ENCODE data around the gene AP4B1. TPM values are rescaled to one million over a fixed set of nuclear protein-coding genes. Genes with fewer than 3 reads are reported as not detected.

The AP4B1 gene
- total RNA-seq, 1 donor from 2014 or later: 16.8 TPM

- DNase-seq (ENCODE audit: low read depth in 2 of 2): peak in 1 of 2 donors; percentile 88
Measured at GRCh38 chr1:113930499-113931161, 26.0 kb upstream of the AP4B1 start.

DNA sequence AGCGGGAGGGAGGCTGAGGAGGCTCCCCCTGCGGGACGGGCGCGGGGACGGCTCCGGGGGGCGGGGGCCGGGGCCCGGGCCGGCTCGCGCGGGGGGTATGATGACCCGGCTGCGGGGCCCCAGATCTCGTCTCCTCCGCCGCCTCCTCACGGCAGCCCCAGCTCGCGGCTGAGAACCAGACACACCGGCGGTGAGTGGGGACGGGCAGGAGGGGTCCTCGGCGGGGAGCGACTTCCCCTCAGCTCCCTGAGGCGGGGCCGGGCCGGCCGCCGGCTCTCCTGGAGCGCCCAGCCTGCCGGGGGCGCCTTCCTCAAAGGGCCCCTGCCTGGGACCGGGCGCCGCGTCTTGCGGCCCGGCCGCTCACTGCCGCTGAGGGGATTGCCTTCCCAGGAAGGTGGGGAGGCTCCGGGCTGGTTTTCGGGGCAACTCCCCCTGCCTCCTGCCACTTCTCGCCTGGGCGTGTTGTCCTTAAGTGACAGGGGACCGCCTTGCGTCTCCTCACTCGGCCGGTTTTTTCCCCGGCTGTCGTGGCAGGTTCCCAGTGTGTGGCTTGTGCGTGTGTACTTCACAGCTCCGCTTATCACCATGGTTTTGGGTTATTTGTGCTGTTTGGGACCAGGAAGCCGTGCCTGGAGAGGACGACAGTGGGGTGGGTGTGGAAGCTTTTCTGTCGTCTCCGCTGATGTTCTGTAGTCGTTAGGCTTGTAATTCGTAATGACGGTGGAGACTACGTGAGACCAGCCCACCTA is 25.3 kb upstream of the AP4B1 start:
- peak in 1 of 2 donors; percentile 61 for DNase-seq (ENCODE audit: low read depth in 2 of 2)

DNA sequence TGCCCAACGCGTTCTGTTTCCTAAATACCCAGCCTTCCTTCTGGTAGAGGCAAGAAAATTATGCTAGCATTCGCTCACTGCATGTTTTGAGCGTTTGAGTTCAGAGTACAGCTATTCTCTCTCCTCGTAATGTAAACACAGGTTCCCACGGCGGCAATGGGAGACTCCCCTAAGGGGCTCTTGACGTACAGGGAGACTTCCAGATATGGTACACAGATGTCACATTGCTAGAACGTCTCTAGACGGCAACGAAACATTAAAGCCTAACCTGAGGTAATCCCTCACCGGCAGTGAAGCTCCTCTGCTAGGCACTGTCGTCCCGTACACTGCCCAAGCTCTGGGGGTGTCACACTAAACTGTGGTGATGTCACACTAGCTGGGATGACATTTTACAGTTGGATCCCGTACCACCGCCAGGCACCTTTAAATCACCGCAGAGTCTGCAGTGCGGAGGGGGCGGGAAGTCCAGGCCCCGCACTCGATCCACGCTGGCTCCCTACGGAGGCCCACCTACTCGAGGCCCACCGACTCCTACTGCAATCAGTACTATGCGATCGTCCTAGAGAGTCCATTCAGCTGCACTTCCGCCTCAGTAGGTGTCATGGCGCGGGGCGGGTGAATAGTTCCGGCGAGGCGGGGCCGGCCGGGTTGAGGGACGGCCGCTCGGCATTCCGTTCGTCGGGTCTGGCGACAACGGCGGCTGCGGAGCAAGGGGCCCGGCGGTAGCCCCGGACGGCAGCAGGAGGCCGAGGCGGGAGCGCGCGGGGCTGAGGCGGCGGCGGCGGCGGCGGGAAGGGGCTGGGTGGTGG is 24.5 kb upstream of the AP4B1 start, which contains the start of gene HIPK1:
HIPK1 (plus strand) TSS at position 384 of the 809 bp plus-strand sequence.
- DNase-seq (ENCODE audit: low read depth in 2 of 2): peak; percentile 68 to 92

- no peak for DNase-seq (ENCODE audit: low read depth in 2 of 2)
Measured at GRCh38 chr1:113928187-113928930, 23.8 kb upstream of the AP4B1 start.

- DNase-seq (ENCODE audit: low read depth in 2 of 2): no peak
Measured at GRCh38 chr1:113924473-113924872, 19.9 kb upstream of the AP4B1 start.

DNA sequence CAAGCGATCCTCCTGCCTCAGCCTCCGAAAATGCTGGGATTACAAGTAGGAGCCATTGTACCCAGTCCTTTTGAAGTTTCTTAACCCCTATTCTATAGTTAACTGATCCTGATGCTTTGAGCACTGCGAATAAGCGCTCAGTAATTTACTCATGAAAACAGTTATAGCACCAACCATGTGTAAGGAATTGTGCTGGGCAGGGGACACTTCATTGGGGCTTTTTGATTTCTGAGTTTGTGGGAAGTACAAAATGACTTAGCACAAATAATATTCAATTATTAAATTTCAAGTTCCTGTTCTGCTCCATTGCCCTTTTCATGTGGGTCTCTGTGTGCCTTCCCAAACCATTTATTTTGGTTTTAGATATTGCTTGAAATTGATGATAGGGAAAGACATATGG is 18.4 kb upstream of the AP4B1 start:
- no peak for DNase-seq (ENCODE audit: low read depth in 2 of 2)

- DNase-seq (ENCODE audit: low read depth in 2 of 2): no peak
Measured at GRCh38 chr1:113918243-113918642, 13.6 kb upstream of the AP4B1 start.

GRCh38 chr1:113917400-113918082 is 12.9 kb upstream of the AP4B1 start:
- DNase-seq (ENCODE audit: low read depth in 2 of 2): no peak

DNA sequence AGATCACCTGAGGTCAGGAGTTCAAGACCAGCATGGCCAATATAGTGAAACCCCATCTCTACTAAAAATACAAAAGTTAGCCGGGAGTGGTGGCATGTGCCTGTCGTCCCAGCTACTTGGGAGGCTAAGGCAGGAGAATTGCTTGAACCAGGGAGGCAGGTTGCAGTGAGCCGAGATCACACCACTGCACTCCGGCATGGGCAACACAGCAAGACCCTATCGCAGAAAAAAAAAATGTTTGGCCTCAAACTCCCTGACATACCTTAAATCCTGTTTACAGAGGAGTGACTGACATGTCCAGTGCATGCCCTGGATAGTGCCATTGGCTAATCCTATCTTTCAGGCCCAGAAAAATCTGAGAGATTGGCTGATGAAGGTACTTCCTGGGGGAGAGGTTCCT is 12.4 kb upstream of the AP4B1 start:
- DNase-seq (ENCODE audit: low read depth in 2 of 2): no peak

DNA sequence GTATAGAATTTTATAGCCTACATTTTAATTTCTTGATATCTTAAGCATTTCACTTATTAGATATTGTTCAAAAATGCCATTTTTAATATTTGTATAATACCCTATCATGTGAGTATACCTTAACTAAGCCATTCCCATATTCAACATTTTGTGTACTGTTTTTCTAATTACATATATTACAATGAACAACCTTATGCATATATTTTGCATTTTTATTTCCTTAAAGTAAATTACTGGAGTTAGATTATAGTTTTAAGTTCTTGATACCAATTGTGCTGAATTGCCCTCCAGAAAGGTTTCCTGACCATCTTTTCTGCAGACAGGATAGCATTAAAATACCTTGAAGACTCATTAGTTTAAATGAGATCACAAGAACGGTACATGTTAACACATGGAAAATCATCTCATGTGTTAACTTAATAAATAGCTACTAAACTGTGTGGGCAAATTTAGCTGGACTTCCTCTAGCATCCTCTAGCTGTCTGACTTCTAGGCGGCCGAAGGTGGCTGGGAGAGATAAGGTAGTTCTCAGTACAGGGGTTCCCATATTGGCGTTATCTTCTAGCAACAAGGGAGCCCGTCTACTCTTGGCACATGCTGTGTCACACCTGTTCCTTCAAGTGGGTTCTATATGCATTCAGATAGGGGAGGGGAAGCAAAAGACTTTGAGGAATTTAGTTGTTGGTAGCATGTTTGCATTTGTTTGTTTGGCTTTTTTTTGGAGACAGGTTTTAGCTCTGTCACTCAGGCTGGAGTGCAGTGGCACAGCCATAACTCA is 9.5 kb upstream of the AP4B1 start:
- no peak for DNase-seq (ENCODE audit: low read depth in 2 of 2)

DNA sequence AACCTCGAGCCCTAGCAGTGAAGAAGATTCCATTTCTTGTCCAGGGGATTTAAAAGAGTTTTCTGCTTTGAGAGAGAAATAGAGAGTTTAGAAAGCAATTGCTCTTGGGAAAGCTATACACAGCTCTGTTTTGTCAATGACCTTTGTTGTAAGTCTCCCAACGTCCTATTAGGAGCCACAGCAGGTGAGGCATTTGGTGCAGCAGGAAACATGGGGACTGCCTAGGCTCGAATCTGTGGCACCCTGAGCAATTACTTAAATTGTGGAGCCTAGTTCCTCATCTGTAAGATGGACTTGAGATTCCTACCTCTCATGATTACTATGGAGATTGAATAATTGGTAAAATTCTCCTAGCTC is 8.7 kb upstream of the AP4B1 start:
- no peak for DNase-seq (ENCODE audit: low read depth in 2 of 2)

DNA sequence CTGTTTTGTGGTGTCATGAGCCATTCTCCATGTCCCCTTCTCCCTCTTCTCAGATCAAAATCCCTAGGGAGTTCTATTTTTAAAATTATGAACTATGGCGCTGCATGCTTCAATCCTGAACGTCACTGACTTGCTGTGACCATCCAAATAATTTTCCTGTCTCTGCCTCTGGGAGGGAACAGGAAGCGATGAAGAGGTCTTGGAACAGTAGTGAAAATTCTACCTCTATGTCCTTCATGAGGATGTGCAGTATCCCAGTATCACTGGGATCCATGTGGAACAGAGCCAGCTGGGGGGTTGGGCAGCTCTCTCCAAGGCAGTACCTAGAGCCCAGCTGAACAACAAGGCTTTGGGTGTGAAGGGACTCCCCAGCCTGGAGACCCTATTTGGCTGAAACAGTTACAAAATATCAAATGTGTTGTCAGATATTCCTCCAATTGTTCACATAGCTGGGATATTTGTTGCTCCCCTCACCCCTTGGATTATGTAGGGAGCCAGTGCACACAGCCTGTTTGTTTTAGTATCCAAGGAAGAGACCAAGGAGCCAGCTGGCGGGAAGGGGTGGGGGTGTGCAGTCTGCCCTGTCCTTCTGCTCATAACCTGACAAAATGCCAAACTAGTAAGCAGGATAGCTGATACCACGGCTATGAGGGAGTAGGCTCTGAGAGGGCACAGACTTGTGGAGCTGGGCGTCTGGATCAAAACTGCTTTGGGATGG is 8.2 kb upstream of the AP4B1 start:
- peak in 1 of 2 donors; percentile 44 for DNase-seq (ENCODE audit: low read depth in 2 of 2)

DNA sequence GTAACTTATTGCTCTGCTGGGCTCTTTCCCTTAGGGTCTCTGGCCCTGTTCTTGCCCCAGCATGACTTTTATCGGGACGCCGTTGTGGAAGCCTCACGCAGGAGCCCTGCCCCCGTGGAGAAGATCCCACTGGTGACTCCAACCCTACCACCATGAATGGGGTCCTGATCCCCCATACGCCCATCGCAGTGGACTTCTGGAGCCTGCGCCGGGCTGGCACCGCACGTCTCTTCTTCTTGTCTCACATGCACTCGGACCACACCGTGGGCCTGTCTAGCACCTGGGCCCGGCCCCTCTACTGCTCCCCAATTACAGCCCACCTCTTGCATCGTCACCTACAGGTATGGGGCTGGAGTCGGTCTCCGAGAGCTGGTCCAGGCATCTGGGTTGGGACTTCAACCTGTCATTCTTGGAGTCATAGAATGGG is 849 bp upstream of the AP4B1 start:
- DNase-seq (ENCODE audit: low read depth in 2 of 2): no peak

DNA sequence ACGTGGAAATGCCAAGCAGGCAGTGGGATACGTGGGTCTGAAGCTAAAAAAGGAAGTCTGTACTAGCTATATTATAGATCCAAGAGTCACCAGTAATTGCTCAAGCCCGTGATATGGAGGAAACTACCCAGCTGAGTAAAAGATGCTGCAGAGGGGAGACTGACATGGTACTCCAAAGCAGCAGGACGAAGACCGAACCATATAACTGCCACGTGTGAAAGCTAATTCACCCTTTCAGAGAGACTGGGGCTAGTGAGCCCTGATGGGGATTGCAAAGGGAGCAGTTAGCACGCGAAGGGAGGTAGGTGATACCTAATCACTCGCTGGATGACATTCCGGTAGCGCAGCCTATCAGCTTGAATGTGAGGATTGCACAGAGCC is 316 bp downstream of the AP4B1 start:
- DNase-seq (ENCODE audit: low read depth in 2 of 2): peak in 1 of 2 donors; percentile 27

DNA sequence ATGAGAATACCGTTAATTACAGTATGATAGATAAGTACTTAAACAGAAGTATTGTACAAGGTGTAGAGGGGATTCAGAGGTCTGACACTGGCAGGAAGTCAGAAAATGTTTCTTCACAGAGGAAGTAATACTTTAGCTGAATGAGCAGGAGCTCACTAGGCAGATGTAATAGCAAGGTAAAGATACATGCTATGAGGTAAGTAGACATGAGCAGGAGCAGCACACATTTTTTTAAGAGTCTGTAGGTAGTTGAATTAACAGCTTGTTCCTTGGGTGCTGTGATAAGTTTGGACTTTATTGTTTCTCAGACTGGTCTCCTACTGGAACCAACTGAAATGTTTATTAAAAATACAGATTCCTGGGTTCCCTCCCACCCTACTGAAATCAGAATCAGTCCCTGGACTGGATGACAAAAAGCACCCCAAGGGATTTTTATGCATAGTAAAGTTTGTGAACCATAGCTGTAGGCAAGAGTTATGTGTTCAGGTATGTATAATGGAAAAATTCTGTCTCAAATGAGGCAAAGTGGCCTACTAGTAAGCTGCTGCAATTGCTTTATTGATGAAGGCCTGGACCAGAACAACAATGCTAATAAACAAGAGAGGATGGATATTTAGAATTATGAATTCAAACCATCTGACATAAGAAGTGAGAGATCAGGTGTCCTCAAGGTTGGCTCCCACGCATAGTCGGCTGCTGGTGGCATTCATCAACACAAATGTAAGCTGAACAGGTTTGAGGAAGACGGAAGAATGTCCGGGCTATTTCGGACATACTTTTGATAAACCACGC is 902 bp downstream of the AP4B1 start:
- no peak for DNase-seq (ENCODE audit: low read depth in 2 of 2)

GRCh38 chr1:113901191-113901590 is 3.4 kb downstream of the AP4B1 start:
- DNase-seq (ENCODE audit: low read depth in 2 of 2): no peak

GRCh38 chr1:113899111-113899510 is 5.5 kb downstream of the AP4B1 start:
- no peak for DNase-seq (ENCODE audit: low read depth in 2 of 2)

GRCh38 chr1:113898241-113898814 is 6.3 kb downstream of the AP4B1 start:
- DNase-seq (ENCODE audit: low read depth in 2 of 2): no peak
